HepG2 (cell line): ENCODE data around the gene CCNF. TPM values are rescaled to one million over a fixed set of nuclear protein-coding genes. Genes with fewer than 3 reads are reported as not detected.
A peak's percentile ranks its signal among the peaks of the same experiment; 100 is the strongest.

ENCODE experiments used
- ATAC-seq: fragments of 200-7000 bp; cut with Tn5 transposase; 3 replicates; pipeline ENCODE4 v1.9.1; 2020; ENCODE audit warnings: mild to moderate bottlenecking, moderate library complexity
- BruUV-seq: library from RNA; stranded (reverse); fragments of 400-500 nt; replicated peaks from 2 replicates; lab custom pipeline; 2021; lab: Mats Ljungman, UMichigan
- CTCF ChIA-PET: fragments of 300-600 bp; formaldehyde crosslinking; extraction: SDS; loops from one replicate; lab custom pipeline; 2021; ENCODE audit warnings: low total read pairs, inconsistent platforms, low intra/inter-chr PET ratio; lab: Yijun Ruan, JAX
- POLR2A ChIA-PET: fragments of 350-600 bp; sonication (Branson Sonifier 250); formaldehyde crosslinking; loops from one replicate; lab custom pipeline; 2020; ENCODE audit warnings: antibody characterized with exemption, inconsistent platforms; lab: Yijun Ruan, JAX
- DNase-seq: peaks from one replicate; pipeline ENCODE4 v3.0.0-alpha.2; 2015; ENCODE audit warnings: low spot score
- FAIRE-seq: peaks from 3 replicates; lab custom pipeline; 2011; peaks lifted over from hg19 to GRCh38; lab: Jason Lieb, UNC
- H2AFZ ChIP-seq: one replicate; pipeline ENCODE4 v1.6.1; 2011; ENCODE audit warnings: low read length, inconsistent platforms
- H3K27ac ChIP-seq: fragments of 300-600 bp; 3 replicates; pipeline ENCODE4 v1.8.0; 2011; ENCODE audit warnings: mixed run types, mild to moderate bottlenecking, mixed read lengths, low read length, inconsistent platforms; ENCODE audit not compliant: insufficient read depth; ENCODE audit errors: extremely low read length
- H3K27me3 ChIP-seq, 2 experiments: fragments of 200-600 bp in 1 of 2; 2 replicates in 1 of 2; 3 replicates in 1 of 2; pipeline versions ENCODE4 v1.6.0 to v1.8.0; 2011; ENCODE audit warnings: low read length in 2 of 2, mild to moderate bottlenecking in 2 of 2, moderate library complexity in 2 of 2, inconsistent platforms in 1 of 2; ENCODE audit not compliant: insufficient read depth in 2 of 2, control insufficient read depth in 1 of 2
- H3K36me3 ChIP-seq, 2 experiments: fragments of 200-600 bp in 1 of 2; replicated peaks in 1 of 2; 2 replicates in 1 of 2; 3 replicates in 1 of 2; pipeline versions ENCODE4 v1.5.1 to v1.8.0; 2011; ENCODE audit warnings: low read length in 2 of 2, inconsistent platforms in 1 of 2; ENCODE audit not compliant: insufficient read depth in 2 of 2, control insufficient read depth in 1 of 2
- H3K4me1 ChIP-seq: 2 replicates; pipeline ENCODE4 v1.5.1; 2012; ENCODE audit warnings: low read length, inconsistent platforms; ENCODE audit not compliant: insufficient read depth
- H3K4me2 ChIP-seq: 2 replicates; pipeline ENCODE4 v1.6.0; 2011; ENCODE audit warnings: low read depth, low read length, inconsistent platforms
- H3K4me3 ChIP-seq, 3 experiments: fragments of 200-600 bp in 1 of 3; sonication (generic), shearing (Covaris generic) in 1 of 3; replicated peaks in 1 of 3; 2 replicates each; pipeline ENCODE4 v1.5.1; 2011 to 2016; ENCODE audit warnings: low read length in 3 of 3, inconsistent platforms in 2 of 3, low read depth in 2 of 3, mild to moderate bottlenecking in 2 of 3, control low read depth in 1 of 3, mixed read lengths in 1 of 3; ENCODE audit not compliant: insufficient read depth in 1 of 3
- H3K79me2 ChIP-seq: one replicate; pipeline ENCODE4 v1.6.1; 2011; ENCODE audit warnings: low read length, inconsistent platforms; ENCODE audit not compliant: insufficient read depth
- H3K9ac ChIP-seq: 2 replicates; pipeline ENCODE4 v1.6.0; 2011; ENCODE audit warnings: mild to moderate bottlenecking, low read depth, low read length, inconsistent platforms; ENCODE audit not compliant: insufficient read depth
- H3K9me3 ChIP-seq: 2 replicates; pipeline ENCODE4 v1.5.1; 2012; ENCODE audit warnings: mild to moderate bottlenecking, low read length
- H4K20me1 ChIP-seq: 2 replicates; pipeline ENCODE4 v1.6.0; 2011; ENCODE audit warnings: inconsistent platforms, mild to moderate bottlenecking, low read length, moderate library complexity; ENCODE audit not compliant: insufficient read depth
- CBFB ChIP-seq: sonication (generic); formaldehyde crosslinking; IDR thresholded peaks from 2 replicates; pipeline ENCODE4 v1.4.0; 2020; ENCODE audit warnings: missing genetic modification reagents
- FLYWCH1 ChIP-seq: sonication (generic); formaldehyde crosslinking; IDR thresholded peaks from 2 replicates; pipeline ENCODE4 v1.8.1; 2023; ENCODE audit warnings: mild to moderate bottlenecking, missing genetic modification reagents
- GMEB1 ChIP-seq: sonication (generic); formaldehyde crosslinking; IDR thresholded peaks from 2 replicates; pipeline ENCODE4 v1.5.1; 2020; ENCODE audit warnings: missing genetic modification reagents, mild to moderate bottlenecking, borderline replicate concordance
- HDAC2 ChIP-seq: sonication (generic); formaldehyde crosslinking; IDR thresholded peaks from 2 replicates; pipeline ENCODE4 v1.4.0; 2020; ENCODE audit warnings: missing genetic modification reagents
- IKZF1 ChIP-seq: fragments of 450-650 bp; IDR thresholded peaks from 2 replicates; pipeline ENCODE4 v1.7.1; 2016
- NFRKB ChIP-seq: fragments of 450-650 bp; IDR thresholded peaks from 2 replicates; pipeline ENCODE4 v1.6.1; 2017
- U2AF1 ChIP-seq: fragments of 200-400 bp; formaldehyde crosslinking; optimal IDR thresholded peaks from 2 replicates; pipeline ENCODE3; 2017; ENCODE audit warnings: mild to moderate bottlenecking, low read depth, low read length
- ZBTB49 ChIP-seq: sonication (generic); formaldehyde crosslinking; IDR thresholded peaks from 2 replicates; pipeline ENCODE4 v1.4.0; 2020; ENCODE audit warnings: missing genetic modification reagents, borderline replicate concordance
- ZNF124 ChIP-seq: sonication (generic); formaldehyde crosslinking; IDR thresholded peaks from 2 replicates; pipeline ENCODE4 v1.4.0; 2020; ENCODE audit warnings: missing genetic modification reagents
- ZNF335 ChIP-seq: sonication (generic); formaldehyde crosslinking; IDR thresholded peaks from 2 replicates; pipeline ENCODE4 v1.4.0; 2020; ENCODE audit warnings: missing genetic modification reagents
- ZNF709 ChIP-seq: sonication (generic); formaldehyde crosslinking; IDR thresholded peaks from 2 replicates; pipeline ENCODE4 v1.5.0; 2020; ENCODE audit warnings: mild to moderate bottlenecking, missing genetic modification reagents
- ZNF766 ChIP-seq: sonication (generic); formaldehyde crosslinking; IDR thresholded peaks from 2 replicates; pipeline ENCODE4 v1.5.0; 2020; ENCODE audit warnings: missing genetic modification reagents, borderline replicate concordance
- WGBS: methylation state at CpG from one replicate; pipeline ENCODE4 v1.1.6; 2017; ENCODE audit warnings: low lambda C conversion rate; 5-methylcytosine and 5-hydroxymethylcytosine counted together
- in situ Hi-C: cut with HindIII; loops from 2 replicates; pipeline ENCODE4 v1.10.0; 2017; ENCODE audit warnings: low pct_unique_long_range_greater_than_20kb; ENCODE audit not compliant: extremely low pct_ligation_motif_present
- intact Hi-C: fragments of 100-400 bp; cut with micrococcal nuclease; formaldehyde crosslinking; loops from one replicate; pipeline ENCODE4 v1.10.0; 2022; ENCODE audit not compliant: unreplicated experiment
- polyA plus RNA-seq, 8 experiments: library from polyadenylated mRNA; depleted of rRNA in 3 of 8; stranded (reverse) in 7 of 8; unstranded in 1 of 8; fragments of >200 nt; fragmentation: Illumina TruSeq in 4 of 8; extraction: Trizol in 4 of 8; gene quantifications; 2 replicates each; pipeline versions ENCODE4 v1.2.1 to v1.2.3, GENCODE V29; 2011 to 2016; ENCODE audit warnings: low read depth in 4 of 8, missing spikeins in 1 of 8, mixed read lengths in 1 of 8; ENCODE audit not compliant: insufficient read depth in 1 of 8
- total RNA-seq, 5 experiments: library from RNA; depleted of rRNA; stranded (reverse); fragments of >200 nt; fragmentation: Illumina TruSeq; extraction: Trizol; gene quantifications; 2 replicates each; pipeline ENCODE4 v1.2.3, GENCODE V29; 2016; ENCODE audit warnings: low read depth in 1 of 5
- TF ChIP-seq, protein P1 (sequence below): IDR thresholded peaks from 2 replicates; pipeline ENCODE4 v1.6.1; 2012; ENCODE audit warnings: low read depth, low read length, improper control_type of control experiment
- TF ChIP-seq, protein P2 (sequence below): sonication (generic); formaldehyde crosslinking; IDR thresholded peaks from 2 replicates; pipeline ENCODE4 v1.5.1; 2020; ENCODE audit warnings: mild to moderate bottlenecking, missing genetic modification reagents, borderline replicate concordance
- TF ChIP-seq, protein P3 (sequence below): sonication (generic); formaldehyde crosslinking; IDR thresholded peaks from 2 replicates; pipeline ENCODE4 v1.5.0; 2020; ENCODE audit warnings: missing genetic modification reagents, mild to moderate bottlenecking, borderline replicate concordance

CCNF gene
- total and polyA plus RNA-seq, 2 of the 13 experiments (the other 11 are each of a cell fraction or from before 2014, with no cell fraction given), result 6.4 to 22.8 TPM

GRCh38 chr16:2470234-2470601 lies 41.0 kb downstream of the CCNF start:
- DNase-seq, result no peak
- in situ Hi-C loops, result no loop called here
- no TSS peak for BruUV-seq
- ChIA-PET POLR2A (interaction anchor here (1.3 kb wide), 1 partner anchor 40 kb away, joined by 3 read pairs; no protein-coding TSS in a partner anchor), CTCF (no interaction called here)
- H3K27ac ChIP-seq, result no peak overlapping the region
- peaks cover 8 to 25% of the 10 kb centered on the region in 2 experiments for H3K27me3 ChIP-seq
- ATAC-seq, result no peak
- H3K4me3 ChIP-seq, result no peak overlapping the region
- 50% methylated on average over 2 of the region's 7 CpGs for WGBS
- no peak for TF ChIP-seq U2AF1
- TF ChIP-seq FLYWCH1 (CRISPR knock-in tag), result no peak
- TF ChIP-seq ZNF124, result no peak
- TF ChIP-seq, protein P1, sequence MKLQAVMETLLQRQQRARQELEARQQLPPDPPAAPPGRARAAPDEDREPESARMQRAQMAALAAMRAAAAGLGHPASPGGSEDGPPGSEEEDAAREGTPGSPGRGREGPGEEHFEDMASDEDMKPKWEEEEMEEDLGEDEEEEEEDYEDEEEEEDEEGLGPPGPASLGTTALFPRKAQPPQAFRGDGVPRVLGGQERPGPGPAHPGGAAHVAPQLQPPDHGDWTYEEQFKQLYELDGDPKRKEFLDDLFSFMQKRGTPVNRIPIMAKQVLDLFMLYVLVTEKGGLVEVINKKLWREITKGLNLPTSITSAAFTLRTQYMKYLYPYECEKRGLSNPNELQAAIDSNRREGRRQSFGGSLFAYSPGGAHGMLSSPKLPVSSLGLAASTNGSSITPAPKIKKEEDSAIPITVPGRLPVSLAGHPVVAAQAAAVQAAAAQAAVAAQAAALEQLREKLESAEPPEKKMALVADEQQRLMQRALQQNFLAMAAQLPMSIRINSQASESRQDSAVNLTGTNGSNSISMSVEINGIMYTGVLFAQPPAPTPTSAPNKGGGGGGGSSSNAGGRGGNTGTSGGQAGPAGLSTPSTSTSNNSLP, result no peak
- no peak for TF ChIP-seq ZNF335 (CRISPR knock-in tag)
- no peak for TF ChIP-seq GMEB1 (CRISPR knock-in tag)
- TF ChIP-seq NFRKB, result no peak
- no peak for TF ChIP-seq ZNF709 (CRISPR knock-in tag)
- no peak for TF ChIP-seq CBFB (CRISPR knock-in tag)
- TF ChIP-seq, protein P2, sequence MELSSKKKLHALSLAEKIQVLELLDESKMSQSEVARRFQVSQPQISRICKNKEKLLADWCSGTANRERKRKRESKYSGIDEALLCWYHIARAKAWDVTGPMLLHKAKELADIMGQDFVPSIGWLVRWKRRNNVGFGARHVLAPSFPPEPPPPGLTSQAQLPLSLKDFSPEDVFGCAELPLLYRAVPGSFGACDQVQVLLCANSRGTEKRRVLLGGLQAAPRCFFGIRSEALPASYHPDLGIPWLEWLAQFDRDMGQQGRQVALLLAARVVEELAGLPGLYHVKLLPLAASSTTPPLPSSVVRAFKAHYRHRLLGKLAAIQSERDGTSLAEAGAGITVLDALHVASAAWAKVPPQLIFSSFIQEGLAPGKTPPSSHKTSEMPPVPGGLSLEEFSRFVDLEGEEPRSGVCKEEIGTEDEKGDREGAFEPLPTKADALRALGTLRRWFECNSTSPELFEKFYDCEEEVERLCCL (CRISPR knock-in tag), result no peak
- TF ChIP-seq IKZF1, result no peak
- TF ChIP-seq, protein P3, sequence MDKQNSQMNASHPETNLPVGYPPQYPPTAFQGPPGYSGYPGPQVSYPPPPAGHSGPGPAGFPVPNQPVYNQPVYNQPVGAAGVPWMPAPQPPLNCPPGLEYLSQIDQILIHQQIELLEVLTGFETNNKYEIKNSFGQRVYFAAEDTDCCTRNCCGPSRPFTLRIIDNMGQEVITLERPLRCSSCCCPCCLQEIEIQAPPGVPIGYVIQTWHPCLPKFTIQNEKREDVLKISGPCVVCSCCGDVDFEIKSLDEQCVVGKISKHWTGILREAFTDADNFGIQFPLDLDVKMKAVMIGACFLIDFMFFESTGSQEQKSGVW, result no peak
- TF ChIP-seq ZNF766 (CRISPR knock-in tag), result no peak
- no peak for TF ChIP-seq ZBTB49 (CRISPR knock-in tag)
- TF ChIP-seq HDAC2 (CRISPR knock-in tag), result no peak
- H3K36me3 ChIP-seq, result no peaks in the 10 kb centered on the region
- FAIRE-seq, result no peak
- no peaks in the 10 kb centered on the region for H3K9me3 ChIP-seq
- H4K20me1 ChIP-seq, result no peaks in the 10 kb centered on the region; the same call in 1 of the 2 replicates
- peaks cover 51% of the 10 kb centered on the region for H3K4me1 ChIP-seq
- no peak overlapping the region for H3K9ac ChIP-seq
- intact Hi-C loops, result loop anchor here (5.0 kb wide), 1 partner anchor 38 kb away; no protein-coding TSS in a partner anchor
- H3K79me2 ChIP-seq, result no peaks in the 10 kb centered on the region
- H3K4me2 ChIP-seq, result peak overlapping the region; percentile 89; the same call in 1 of the 2 replicates
- H2AFZ ChIP-seq, result no peak overlapping the region
